ENCODE measurements around the gene MAST3.

DNA sequence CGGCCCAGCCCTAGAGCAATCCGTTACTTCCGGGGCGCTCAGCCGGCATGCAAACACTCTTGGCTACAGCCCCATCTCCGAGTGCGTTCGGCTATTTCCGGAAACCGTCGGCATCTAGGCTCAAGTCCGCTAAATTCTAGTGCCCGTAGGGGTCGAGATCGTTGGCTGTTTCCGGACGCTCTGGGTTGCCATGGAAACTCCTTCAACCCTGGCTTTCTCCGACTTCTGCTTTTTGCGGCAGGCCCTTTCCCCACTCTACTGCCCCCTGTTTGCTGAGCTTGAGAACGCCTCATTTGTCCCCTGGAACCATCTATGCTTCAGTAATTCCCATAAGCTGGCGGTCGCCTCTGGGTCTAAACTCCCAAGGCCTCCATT, 54.9 kb downstream of the MAST3 start:
- TF ChIP-seq GATA3 (IDR thresholded peaks at IDR 0.05; ENCODE audit: low read depth, low read length) (no peak), GATA2 (IDR thresholded peaks at IDR 0.05; ENCODE audit: low read depth, low read length) (no peak)

Data from SH-SY5Y (cell line).